GM12874 (cell line): ENCODE data around the gene SYNM.

Source experiments
- CTCF ChIP-seq: IDR thresholded peaks from 2 replicates; pipeline ENCODE4 v1.5.1; 2011; ENCODE audit warnings: low read depth, mild to moderate bottlenecking, control low read depth, low read length, moderate library complexity; ENCODE audit not compliant: insufficient read depth

Gene SYNM

GRCh38 chr15:99110093-99110492, 5.2 kb downstream of the SYNM start:
- no peak for TF ChIP-seq CTCF

- TF ChIP-seq CTCF, result no peak
Observed at GRCh38 chr15:99110581-99111320, 5.9 kb downstream of the SYNM start.

- no peak for TF ChIP-seq CTCF
Observed at GRCh38 chr15:99113547-99114271, 8.8 kb downstream of the SYNM start.

- no peak for TF ChIP-seq CTCF
Observed at GRCh38 chr15:99114511-99115299, 9.8 kb downstream of the SYNM start.

GRCh38 chr15:99115300-99116215, 10.7 kb downstream of the SYNM start:
- TF ChIP-seq CTCF, result no peak

GRCh38 chr15:99117111-99117510, 12.2 kb downstream of the SYNM start:
- TF ChIP-seq CTCF, result no peak
